Loucy (cell line): ENCODE measurements around the gene RPL37.

Experiments
- H2AFZ ChIP-seq: fragments of 200-600 bp; sonication (generic); 2 replicates; pipeline ENCODE4 v1.6.0; 2016; ENCODE audit warnings: antibody characterized with exemption, mild to moderate bottlenecking, low read length, moderate library complexity
- H3F3A ChIP-seq: fragments of 200-600 bp; 2 replicates; pipeline ENCODE4 v1.6.0; 2016; ENCODE audit warnings: antibody characterized with exemption, low read depth, mild to moderate bottlenecking
- H3K27me3 ChIP-seq: fragments of 200-600 bp; sonication (generic); 2 replicates; pipeline ENCODE4 v1.6.1; 2014; ENCODE audit warnings: low read length, mild to moderate bottlenecking; ENCODE audit not compliant: insufficient read depth, poor library complexity, severe bottlenecking
- H3K36me3 ChIP-seq: fragments of 200-600 bp; sonication (generic); 2 replicates; pipeline ENCODE4 v1.6.1; 2016; ENCODE audit warnings: low read length; ENCODE audit not compliant: insufficient read depth
- H3K4me1 ChIP-seq: fragments of 200-600 bp; sonication (generic); 2 replicates; pipeline ENCODE4 v1.5.1; 2014; ENCODE audit warnings: low read length, mild to moderate bottlenecking; ENCODE audit not compliant: insufficient read depth, poor library complexity, severe bottlenecking
- H3K4me2 ChIP-seq: fragments of 200-600 bp; sonication (generic); 2 replicates; pipeline ENCODE4 v1.6.0; 2014; ENCODE audit warnings: antibody characterized with exemption, low read length, low read depth, mild to moderate bottlenecking; ENCODE audit not compliant: poor library complexity, severe bottlenecking
- H3K4me3 ChIP-seq: fragments of 200-600 bp; sonication (generic); 2 replicates; pipeline ENCODE4 v1.5.1; 2014; ENCODE audit warnings: low read length, mild to moderate bottlenecking, mixed read lengths; ENCODE audit not compliant: poor library complexity, severe bottlenecking
- H3K79me2 ChIP-seq: fragments of 200-600 bp; sonication (generic); 2 replicates; pipeline ENCODE4 v1.6.1; 2014; ENCODE audit warnings: low read length; ENCODE audit not compliant: insufficient read depth
- H3K9ac ChIP-seq: fragments of 200-600 bp; sonication (generic); 2 replicates; pipeline ENCODE4 v1.6.0; 2014; ENCODE audit warnings: mild to moderate bottlenecking, low read depth, low read length, moderate library complexity; ENCODE audit not compliant: poor library complexity, severe bottlenecking
- H3K9me2 ChIP-seq: fragments of 200-600 bp; sonication (generic); replicated peaks from 2 replicates; pipeline ENCODE4 v1.6.1; 2016; ENCODE audit warnings: low read depth, low read length, mixed read lengths
- H3K9me3 ChIP-seq: fragments of 200-600 bp; sonication (generic); 2 replicates; pipeline ENCODE4 v1.6.1; 2014; ENCODE audit warnings: mild to moderate bottlenecking, antibody characterized with exemption, low read length, low read depth; ENCODE audit not compliant: insufficient read depth
- H4K20me1 ChIP-seq: fragments of 200-600 bp; sonication (generic); 2 replicates; pipeline ENCODE4 v1.6.0; 2014; ENCODE audit warnings: antibody characterized with exemption, low read length, mild to moderate bottlenecking; ENCODE audit not compliant: insufficient read depth, poor library complexity, severe bottlenecking
- CTCF ChIP-seq: fragments of 200-600 bp; sonication (generic); conservative IDR thresholded peaks from 2 replicates; pipeline ENCODE4 v1.5.1; 2014; ENCODE audit warnings: mild to moderate bottlenecking, antibody characterized with exemption, low read length
- EZH2phosphoT487 ChIP-seq: fragments of 200-600 bp; IDR thresholded peaks from 2 replicates; pipeline ENCODE4 v1.6.1; 2018; ENCODE audit warnings: antibody characterized with exemption, mild to moderate bottlenecking, moderate library complexity, borderline replicate concordance

Gene RPL37

GRCh38 chr5:40775846-40776657 lies 59.0 kb downstream of the RPL37 start:
- no peak overlapping the region for H2AFZ ChIP-seq
- H3K27me3 ChIP-seq = no peaks in the 10 kb centered on the region
- no peaks in the 10 kb centered on the region for H3F3A ChIP-seq
- H4K20me1 ChIP-seq = peaks cover 26% of the 10 kb centered on the region
- peak overlapping the region; percentile 14 for H3K4me2 ChIP-seq
- H3K4me1 ChIP-seq = peaks cover 11% of the 10 kb centered on the region
- no peak overlapping the region for H3K9ac ChIP-seq
- peaks cover 57% of the 10 kb centered on the region for H3K36me3 ChIP-seq
- no peaks in the 10 kb centered on the region for H3K9me2 ChIP-seq
- H3K79me2 ChIP-seq = peaks cover 29% of the 10 kb centered on the region
- H3K4me3 ChIP-seq = no peak overlapping the region
- TF ChIP-seq EZH2phosphoT487 (no peak), CTCF (no peak)
- H3K9me3 ChIP-seq = no peaks in the 10 kb centered on the region
